H1 (cell line): Measurements from ENCODE around the gene FBXO34. TPM values are rescaled to one million over a fixed set of nuclear protein-coding genes. Genes with fewer than 3 reads are reported as not detected.

Source experiments
- CTCF ChIA-PET: fragments of 300-600 bp; sonication (Branson Sonifier 250); formaldehyde crosslinking; loops from one replicate; lab custom pipeline; 2021; ENCODE audit not compliant: partially characterized antibody; lab: Charles Lee
- POLR2A ChIA-PET: fragments of 300-600 bp; sonication (Branson Sonifier 250); formaldehyde crosslinking; loops from one replicate; lab custom pipeline; 2021; ENCODE audit warnings: inconsistent platforms; ENCODE audit not compliant: partially characterized antibody; lab: Charles Lee
- DNase-seq, 2 experiments: peaks; one replicate each; pipeline versions ENCODE4 v3.0.0 to v3.0.0-alpha.2; 2010 to 2022; ENCODE audit warnings: low spot score in 2 of 2, low read depth in 1 of 2, mixed read lengths in 1 of 2
- FAIRE-seq: peaks from 2 replicates; lab custom pipeline; 2011; peaks lifted over from hg19 to GRCh38; lab: Jason Lieb, UNC
- H2AFZ ChIP-seq: 2 replicates; pipeline ENCODE4 v1.8.1; 2012; ENCODE audit warnings: low read length, inconsistent platforms
- H2AK5ac ChIP-seq: 2 replicates; pipeline ENCODE4 v1.6.1; 2013; ENCODE audit warnings: low read depth, low read length
- H2BK120ac ChIP-seq: replicated peaks from 2 replicates; pipeline ENCODE3; 2013; ENCODE audit warnings: low read depth, low read length, inconsistent platforms
- H2BK12ac ChIP-seq: 2 replicates; pipeline ENCODE4 v1.6.1; 2013; ENCODE audit warnings: low read depth, low read length
- H2BK15ac ChIP-seq: 2 replicates; pipeline ENCODE4 v1.6.1; 2013; ENCODE audit warnings: low read length
- H2BK20ac ChIP-seq: 2 replicates; pipeline ENCODE4 v1.6.1; 2013; ENCODE audit warnings: low read length
- H2BK5ac ChIP-seq: 2 replicates; pipeline ENCODE4 v1.6.1; 2013; ENCODE audit warnings: low read depth, low read length
- H3K14ac ChIP-seq: 2 replicates; pipeline ENCODE4 v1.6.1; 2013; ENCODE audit warnings: inconsistent platforms; ENCODE audit not compliant: insufficient read length
- H3K18ac ChIP-seq: 2 replicates; pipeline ENCODE4 v1.6.1; 2013; ENCODE audit warnings: low read length; ENCODE audit errors: extremely low read depth
- H3K23ac ChIP-seq: 2 replicates; pipeline ENCODE4 v1.6.1; 2013; ENCODE audit warnings: inconsistent platforms; ENCODE audit not compliant: insufficient read length
- H3K23me2 ChIP-seq: 2 replicates; pipeline ENCODE4 v1.6.1; 2013; ENCODE audit warnings: low read depth, low read length
- H3K27ac ChIP-seq: 2 replicates; pipeline ENCODE4 v1.6.1; 2011; ENCODE audit warnings: low read depth, low read length, inconsistent platforms
- H3K27me3 ChIP-seq, 4 experiments: replicated peaks in 1 of 4; 1 replicate in 1 of 4; 2 replicates in 3 of 4; pipeline versions ENCODE4 v1.6.1 to v1.8.1; 2011 to 2013; ENCODE audit warnings: low read length in 3 of 4, mild to moderate bottlenecking in 3 of 4, inconsistent platforms in 2 of 4, mixed read lengths in 2 of 4, moderate library complexity in 1 of 4; ENCODE audit not compliant: control insufficient read depth in 3 of 4, insufficient read depth in 3 of 4; ENCODE audit errors: extremely low read depth in 1 of 4
- H3K36me3 ChIP-seq, 4 experiments: 2 replicates each; pipeline versions ENCODE4 v1.6.1 to v1.8.1; 2011 to 2013; ENCODE audit warnings: mild to moderate bottlenecking in 4 of 4, low read length in 3 of 4, moderate library complexity in 2 of 4, control low read depth in 1 of 4, inconsistent platforms in 1 of 4; ENCODE audit not compliant: insufficient read depth in 4 of 4, control insufficient read depth in 2 of 4
- H3K4ac ChIP-seq: replicated peaks from 2 replicates; pipeline ENCODE3; 2013; ENCODE audit warnings: low read length, low read depth, mixed read lengths, inconsistent platforms; ENCODE audit not compliant: insufficient read length
- H3K4me1 ChIP-seq, 4 experiments: replicated peaks in 1 of 4; 1 replicate in 1 of 4; 2 replicates in 3 of 4; pipeline versions ENCODE4 v1.6.1 to v1.8.1; 2011 to 2013; ENCODE audit warnings: low read length in 3 of 4, inconsistent platforms in 2 of 4, mixed read lengths in 1 of 4; ENCODE audit not compliant: insufficient read depth in 4 of 4, control insufficient read depth in 3 of 4
- H3K4me2 ChIP-seq, 2 experiments: 2 replicates each; pipeline versions ENCODE4 v1.6.1 to v1.8.1; 2011 to 2013; ENCODE audit warnings: low read depth in 2 of 2, low read length in 2 of 2, control low read depth in 1 of 2, inconsistent platforms in 1 of 2, mild to moderate bottlenecking in 1 of 2; ENCODE audit not compliant: insufficient read depth in 1 of 2
- H3K4me3 ChIP-seq, 4 experiments: fragments of 200-600, 300-600 bp in 1 of 4; sonication (generic), shearing (Covaris generic), sonication (Bioruptor Twin) in 1 of 4; 2 replicates each; pipeline versions ENCODE4 v1.5.1 to v1.8.1; 2011 to 2016; ENCODE audit warnings: low read length in 4 of 4, low read depth in 3 of 4, control low read depth in 2 of 4, inconsistent platforms in 2 of 4, mild to moderate bottlenecking in 2 of 4, mixed read lengths in 1 of 4, moderate library complexity in 1 of 4; ENCODE audit not compliant: insufficient read depth in 2 of 4; ENCODE audit errors: extremely low read depth in 1 of 4
- H3K56ac ChIP-seq: replicated peaks from 2 replicates; pipeline ENCODE3; 2013; ENCODE audit warnings: low read depth, mild to moderate bottlenecking, mixed read lengths, low read length, inconsistent platforms; ENCODE audit not compliant: insufficient read length
- H3K79me1 ChIP-seq: 2 replicates; pipeline ENCODE4 v1.6.1; 2013; ENCODE audit warnings: low read depth, low read length, control low read depth
- H3K79me2 ChIP-seq, 2 experiments: 2 replicates each; pipeline versions ENCODE4 v1.6.1 to v1.8.1; 2012 to 2013; ENCODE audit warnings: low read length in 2 of 2, mild to moderate bottlenecking in 2 of 2, inconsistent platforms in 1 of 2; ENCODE audit not compliant: insufficient read depth in 2 of 2, control insufficient read depth in 1 of 2
- H3K9ac ChIP-seq, 4 experiments: replicated peaks in 1 of 4; 1 replicate in 1 of 4; 2 replicates in 3 of 4; pipeline versions ENCODE4 v1.6.1 to v1.8.1; 2011 to 2013; ENCODE audit warnings: low read depth in 3 of 4, low read length in 3 of 4, control low read depth in 2 of 4, mild to moderate bottlenecking in 2 of 4, moderate library complexity in 2 of 4, inconsistent platforms in 1 of 4; ENCODE audit errors: extremely low read depth in 1 of 4
- H3K9me3 ChIP-seq, 2 experiments: 2 replicates each; pipeline versions ENCODE4 v1.6.1 to v1.8.1; 2012 to 2013; ENCODE audit warnings: mild to moderate bottlenecking in 2 of 2, moderate library complexity in 2 of 2, control low read depth in 1 of 2, inconsistent platforms in 1 of 2, low read depth in 1 of 2, low read length in 1 of 2, mixed read lengths in 1 of 2; ENCODE audit not compliant: insufficient read depth in 2 of 2
- H4K20me1 ChIP-seq, 2 experiments: replicated peaks in 1 of 2; 2 replicates each; pipeline versions ENCODE3 to v1.8.1; 2011 to 2013; ENCODE audit warnings: inconsistent platforms in 2 of 2, low read length in 2 of 2, mild to moderate bottlenecking in 1 of 2; ENCODE audit not compliant: insufficient read depth in 2 of 2, control insufficient read depth in 1 of 2
- H4K5ac ChIP-seq: 2 replicates; pipeline ENCODE4 v1.6.1; 2013; ENCODE audit warnings: low read length, low read depth, mixed read lengths, inconsistent platforms; ENCODE audit not compliant: insufficient read length
- H4K8ac ChIP-seq: 2 replicates; pipeline ENCODE4 v1.8.0; 2013; ENCODE audit warnings: mild to moderate bottlenecking, moderate library complexity, low read length, inconsistent platforms; ENCODE audit not compliant: insufficient read depth; ENCODE audit errors: extremely low read depth
- H4K91ac ChIP-seq: replicated peaks from 2 replicates; pipeline ENCODE3; 2013; ENCODE audit warnings: low read length, mixed read lengths, inconsistent platforms; ENCODE audit not compliant: insufficient read length
- CHD1 ChIP-seq: IDR thresholded peaks from 2 replicates; pipeline ENCODE4 v1.6.1; 2012; ENCODE audit warnings: low read depth, low read length, improper control_type of control experiment
- CTCF ChIP-seq, 3 experiments: IDR thresholded peaks; 1 replicate in 2 of 3; 2 replicates in 1 of 3; pipeline versions ENCODE4 v1.5.1 to v1.6.1; 2011; ENCODE audit warnings: low read length in 3 of 3, mild to moderate bottlenecking in 3 of 3, inconsistent platforms in 2 of 3, low read depth in 1 of 3, moderate library complexity in 1 of 3; ENCODE audit not compliant: insufficient read depth in 1 of 3; ENCODE audit errors: control extremely low read depth in 1 of 3
- JUND ChIP-seq: IDR thresholded peaks from 2 replicates; pipeline ENCODE4 v1.6.1; 2011; ENCODE audit warnings: mild to moderate bottlenecking, improper control_type of control experiment, low read length
- SP2 ChIP-seq: IDR thresholded peaks from 2 replicates; pipeline ENCODE4 v1.6.1; 2012; ENCODE audit warnings: mild to moderate bottlenecking, low read length, inconsistent platforms
- TBP ChIP-seq: IDR thresholded peaks from 2 replicates; pipeline ENCODE4 v1.6.1; 2011; ENCODE audit warnings: low read depth, low read length, improper control_type of control experiment
- WGBS, 2 experiments: shearing (Covaris generic) in 1 of 2; methylation state at CpG; one replicate each; pipeline versions ENCODE4 v1.1.6 to v1.1.7; 2013 to 2015; ENCODE audit warnings: low lambda C conversion rate in 2 of 2, mixed read lengths in 2 of 2, inconsistent platforms in 1 of 2, low coverage in 1 of 2, missing lambda C conversion rate in 1 of 2; ENCODE audit not compliant: insufficient replicate concordance in 2 of 2, insufficient coverage in 1 of 2, insufficient read length in 1 of 2; ENCODE audit errors: extremely low coverage in 1 of 2, missing lambda C conversion rate in 1 of 2; 5-methylcytosine and 5-hydroxymethylcytosine counted together
- polyA plus RNA-seq, 7 experiments: library from polyadenylated mRNA; depleted of rRNA in 3 of 7; stranded (reverse) in 5 of 7; unstranded in 2 of 7; fragments of >200 nt in 5 of 7; fragments of 200-250 nt in 2 of 7; gene quantifications; 1 replicate in 5 of 7; 2 replicates in 1 of 7; 4 replicates in 1 of 7; pipeline versions ENCODE4 v1.2.1 to v1.2.3, GENCODE V29; 2011 to 2013; ENCODE audit warnings: missing spikeins in 2 of 7, mixed read lengths in 2 of 7
- total RNA-seq: library from RNA; stranded (reverse); fragmentation: NEBNext Ultra II Directional; extraction: Animal tissue kit (Norgen Biotek cat#: 25700); gene quantifications from 2 replicates; pipeline ENCODE4 v1.2.1, GENCODE V29; 2021

Gene FBXO34
- total and polyA plus RNA-seq, 2 of the 8 experiments (the other 6 are each of a cell fraction or from before 2014, with no cell fraction given), result 7.0 to 14.4 TPM

- Histone ChIP-seq H3K9ac (no peak overlapping the region; a peak in 1 of 7 replicates), H3K4me2 (no peak overlapping the region), H3K27me3 (no peaks in the 10 kb centered on the region), H2BK20ac (no peak overlapping the region), H2BK12ac (no peak overlapping the region), H3K36me3 (peaks cover 0 to 3% (median 0%) of the 10 kb centered on the region in 4 experiments; a peak in 1 of 8 replicates), H3K14ac (no peak overlapping the region), H3K79me2 (peaks cover 0 to 29% of the 10 kb centered on the region in 2 experiments; a peak in 2 of 4 replicates), H4K91ac (no peak overlapping the region), H4K8ac (no peak overlapping the region), H3K4me3 (no peak overlapping the region), H2BK5ac (no peak overlapping the region), H3K4me1 (peaks cover 0 to 9% (median 6%) of the 10 kb centered on the region in 4 experiments; a peak in 5 of 7 replicates), H2BK120ac (no peak overlapping the region), H3K27ac (no peak overlapping the region), H3K23ac (no peak overlapping the region), H2AK5ac (no peak overlapping the region), H3K4ac (no peak overlapping the region), H3K23me2 (no peaks in the 10 kb centered on the region), H3K18ac (no peak overlapping the region), H3K56ac (no peak overlapping the region), H2BK15ac (no peak overlapping the region; the same call in 1 of the 2 replicates), H4K5ac (no peak overlapping the region), H2AFZ (no peak overlapping the region), H3K9me3 (no peaks in the 10 kb centered on the region), H3K79me1 (no peaks in the 10 kb centered on the region; the same call in 1 of the 2 replicates), H4K20me1 (peaks cover 3% of the 10 kb centered on the region in 2 experiments)
- ChIA-PET POLR2A (no interaction called here), CTCF (interaction anchor here (0.8 to 1.3 kb wide), 3 partner anchors 11 to 30 kb away, joined by 3 read pairs; no protein-coding TSS in a partner anchor)
- no peak for TF ChIP-seq CHD1
- TF ChIP-seq SP2, result no peak
- TF ChIP-seq TBP, result no peak
- no peak for TF ChIP-seq JUND
- no peak for TF ChIP-seq CTCF (IDR thresholded peaks at IDR 0.05; ENCODE audit: control extremely low read depth in 1 of 3, insufficient read depth in 1 of 3, low read depth in 1 of 3, low read length in 3 of 3)
- DNase-seq (no peak), FAIRE-seq (no peak)
- WGBS, 2 experiments, result 82% methylated on average over 1 of the region's 1 CpG; no CpG with 5 or more reads in 1 of the 2 experiments
These were observed 30.4 kb downstream of the FBXO34 start for GRCh38 chr14:55301437-55302121.
